GM12872 (cell line): ENCODE results near the gene BRD3OS.

Experiments
- TF ChIP-seq, protein P1 (sequence below): IDR thresholded peaks from 3 replicates; pipeline ENCODE4 v1.5.1; 2011; ENCODE audit warnings: low read depth, mild to moderate bottlenecking, low read length, moderate library complexity; ENCODE audit not compliant: insufficient read depth

Gene BRD3OS

DNA sequence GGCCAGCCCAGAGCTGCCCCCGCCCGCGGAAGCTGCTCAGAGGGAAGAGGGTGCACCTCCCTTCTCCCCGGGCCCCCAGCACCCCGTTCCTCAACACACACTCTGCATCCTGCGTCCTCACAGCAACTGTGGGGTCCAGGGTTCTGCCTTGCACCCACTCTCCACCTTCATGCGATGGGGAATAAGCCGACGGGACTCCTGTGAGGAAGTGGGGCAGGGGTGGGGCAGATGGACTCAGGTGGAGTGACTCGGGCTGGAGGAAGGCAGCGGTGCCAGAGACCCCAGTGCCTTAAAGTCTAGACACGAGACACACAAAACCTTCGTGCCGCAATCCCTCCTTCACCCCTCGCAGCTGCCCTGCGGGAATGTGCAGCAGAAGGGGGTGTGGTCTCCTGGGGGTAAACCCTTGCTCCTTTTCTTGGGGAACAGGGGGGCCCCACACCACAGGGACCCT is 33.9 kb downstream of the BRD3OS start:
- TF ChIP-seq, protein P1, sequence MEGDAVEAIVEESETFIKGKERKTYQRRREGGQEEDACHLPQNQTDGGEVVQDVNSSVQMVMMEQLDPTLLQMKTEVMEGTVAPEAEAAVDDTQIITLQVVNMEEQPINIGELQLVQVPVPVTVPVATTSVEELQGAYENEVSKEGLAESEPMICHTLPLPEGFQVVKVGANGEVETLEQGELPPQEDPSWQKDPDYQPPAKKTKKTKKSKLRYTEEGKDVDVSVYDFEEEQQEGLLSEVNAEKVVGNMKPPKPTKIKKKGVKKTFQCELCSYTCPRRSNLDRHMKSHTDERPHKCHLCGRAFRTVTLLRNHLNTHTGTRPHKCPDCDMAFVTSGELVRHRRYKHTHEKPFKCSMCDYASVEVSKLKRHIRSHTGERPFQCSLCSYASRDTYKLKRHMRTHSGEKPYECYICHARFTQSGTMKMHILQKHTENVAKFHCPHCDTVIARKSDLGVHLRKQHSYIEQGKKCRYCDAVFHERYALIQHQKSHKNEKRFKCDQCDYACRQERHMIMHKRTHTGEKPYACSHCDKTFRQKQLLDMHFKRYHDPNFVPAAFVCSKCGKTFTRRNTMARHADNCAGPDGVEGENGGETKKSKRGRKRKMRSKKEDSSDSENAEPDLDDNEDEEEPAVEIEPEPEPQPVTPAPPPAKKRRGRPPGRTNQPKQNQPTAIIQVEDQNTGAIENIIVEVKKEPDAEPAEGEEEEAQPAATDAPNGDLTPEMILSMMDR: no peak

DNA sequence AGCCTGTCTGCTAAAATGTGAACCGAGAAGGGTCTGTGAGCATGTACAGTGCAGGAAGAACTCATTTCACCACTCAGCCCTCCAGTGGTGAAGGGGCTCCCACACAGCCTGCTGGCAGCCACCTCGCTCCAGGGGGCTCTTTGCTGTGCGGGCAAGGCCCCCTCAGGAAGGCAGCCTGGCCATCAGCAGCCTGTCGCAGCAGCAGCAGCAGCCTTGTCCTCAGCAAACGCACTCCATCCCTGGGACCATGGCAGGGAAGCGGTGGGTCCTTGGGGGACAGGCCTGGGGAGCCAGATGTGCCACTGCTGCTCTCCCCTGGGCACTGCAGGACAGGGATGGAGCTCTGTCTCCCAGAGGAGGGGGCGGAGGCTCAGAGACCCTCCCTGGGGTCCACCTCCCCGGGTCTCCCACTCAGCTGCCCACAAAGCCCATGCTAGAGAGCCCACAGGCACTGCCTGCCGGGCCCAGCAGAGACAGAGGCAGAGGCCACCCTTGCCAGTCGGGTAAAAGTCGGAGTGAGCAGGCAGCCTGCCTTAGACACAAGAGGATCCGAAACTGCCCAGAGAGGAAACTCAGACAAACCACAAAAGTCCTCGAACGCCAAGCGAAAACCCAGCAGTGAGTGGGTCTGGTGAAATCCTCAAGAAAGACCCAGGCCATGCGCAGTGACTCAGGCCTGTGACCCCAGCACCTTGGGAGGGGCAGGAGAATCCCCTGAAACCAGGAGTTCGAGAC is 34.5 kb downstream of the BRD3OS start:
- TF ChIP-seq, protein P1: peak; percentile 45

DNA sequence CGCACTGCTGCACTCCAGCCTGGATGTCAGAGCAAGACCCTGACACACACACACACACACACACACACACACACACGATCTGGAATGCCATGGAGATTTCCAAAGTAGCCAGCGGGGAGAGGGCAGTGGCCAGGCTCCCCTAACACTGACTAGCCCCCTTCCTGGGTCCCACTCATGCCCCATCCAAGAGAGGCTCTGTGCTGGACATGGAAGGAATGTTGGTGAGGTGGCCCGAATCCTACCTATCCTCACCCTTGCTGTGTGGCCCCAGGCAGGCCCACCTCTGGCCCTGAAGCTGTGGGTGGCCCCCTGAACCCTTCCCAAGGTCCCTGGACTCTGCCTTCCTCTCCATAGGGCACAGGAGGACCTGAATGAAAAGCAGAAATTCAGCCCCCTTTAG is 35.3 kb downstream of the BRD3OS start:
- TF ChIP-seq, protein P1: no peak

DNA sequence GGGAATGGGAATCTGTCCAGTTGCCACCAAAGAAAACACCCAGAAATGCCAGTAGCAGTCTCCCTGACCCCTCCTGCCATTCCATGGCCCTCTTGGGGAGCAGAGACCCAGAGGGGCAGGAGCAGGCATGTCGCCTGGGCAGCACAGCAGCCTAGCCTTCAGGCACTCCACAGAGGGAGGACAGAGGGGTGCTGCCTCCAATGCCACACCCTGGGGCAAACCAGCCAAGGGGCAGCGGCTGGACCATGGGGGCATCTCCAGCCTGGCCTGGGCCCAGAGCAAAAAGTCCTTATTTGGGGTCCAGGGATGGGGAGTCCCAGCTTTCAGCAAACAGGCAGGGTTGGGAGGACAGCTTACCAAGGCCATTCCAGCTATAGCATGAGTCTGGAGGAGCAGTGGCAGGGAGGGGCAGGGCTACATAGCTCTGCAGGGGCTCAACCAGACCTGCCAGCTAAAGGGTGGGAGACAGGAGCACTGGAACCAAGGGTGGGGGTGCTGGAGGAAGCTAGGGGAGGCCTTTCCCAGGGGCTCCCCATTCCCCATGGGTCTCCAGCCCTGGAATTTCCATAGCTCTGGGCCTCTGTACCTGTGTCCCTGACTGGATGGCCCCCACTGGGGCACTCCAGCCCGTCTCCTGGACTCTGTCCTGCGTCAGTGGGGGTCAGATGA is 35.9 kb downstream of the BRD3OS start:
- TF ChIP-seq, protein P1: no peak

DNA sequence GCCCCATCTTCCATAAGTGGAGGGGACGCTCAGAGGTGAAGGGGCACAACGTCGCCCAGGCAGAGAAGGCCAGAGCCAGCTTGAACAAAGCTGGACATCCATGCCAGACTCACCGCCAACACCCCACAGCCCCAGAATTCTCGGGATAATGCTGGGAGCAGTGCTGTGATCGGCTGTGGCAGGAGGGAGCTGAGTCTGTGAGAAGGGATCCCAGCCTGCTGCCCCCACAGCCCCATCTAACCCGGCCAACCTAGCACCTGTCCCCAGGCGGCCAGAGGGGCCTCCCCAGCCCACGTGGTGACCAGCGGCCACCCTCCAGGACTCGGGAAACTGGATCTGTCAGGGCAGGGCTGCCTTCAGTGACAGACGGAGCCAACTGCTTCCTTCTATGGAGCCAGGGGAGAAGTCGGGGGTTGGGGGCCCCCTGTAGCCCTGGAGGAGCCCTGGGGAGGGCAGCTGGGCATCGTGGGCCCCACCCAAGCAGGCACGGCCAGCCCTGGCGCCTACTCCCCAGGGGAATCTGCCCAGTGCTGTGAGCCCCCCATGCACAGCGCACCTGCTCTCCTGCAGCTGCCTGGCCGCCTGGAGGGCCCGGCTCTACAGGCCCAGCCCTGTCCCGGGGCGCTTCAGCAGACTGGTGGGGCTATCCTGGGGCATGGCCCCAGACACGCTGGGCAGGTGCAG is 36.5 kb downstream of the BRD3OS start:
- TF ChIP-seq, protein P1: no peak

DNA sequence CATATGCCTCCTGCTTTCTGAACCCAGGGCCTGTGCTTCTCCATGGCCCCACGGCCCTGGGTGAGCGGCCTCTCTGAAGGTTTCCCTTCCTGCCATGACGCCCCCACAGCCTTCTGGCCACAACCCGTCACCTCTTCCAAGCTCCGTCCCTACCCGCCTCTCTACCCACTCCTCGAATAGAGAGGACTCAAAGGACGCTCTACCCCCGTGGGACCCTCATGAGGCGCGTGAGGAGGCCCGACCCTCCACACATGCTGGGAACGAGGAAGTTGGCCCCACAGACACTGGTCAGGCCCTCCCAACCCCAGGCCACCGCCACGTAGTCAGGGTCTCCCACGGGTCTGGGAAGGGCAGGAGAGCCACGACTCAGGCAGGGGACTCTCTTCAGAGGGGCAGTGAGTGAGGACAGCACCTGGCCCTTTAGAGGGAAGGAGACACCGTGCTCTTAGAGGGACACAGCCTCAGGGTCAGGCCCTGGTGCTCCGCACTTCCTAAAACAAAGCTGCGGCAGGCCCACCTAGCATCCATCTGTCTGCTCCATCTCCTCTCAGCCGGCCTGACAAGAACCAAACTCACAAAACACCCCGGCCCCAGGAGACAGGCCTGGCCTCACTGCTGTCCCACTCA is 37.3 kb downstream of the BRD3OS start:
- TF ChIP-seq, protein P1: no peak

DNA sequence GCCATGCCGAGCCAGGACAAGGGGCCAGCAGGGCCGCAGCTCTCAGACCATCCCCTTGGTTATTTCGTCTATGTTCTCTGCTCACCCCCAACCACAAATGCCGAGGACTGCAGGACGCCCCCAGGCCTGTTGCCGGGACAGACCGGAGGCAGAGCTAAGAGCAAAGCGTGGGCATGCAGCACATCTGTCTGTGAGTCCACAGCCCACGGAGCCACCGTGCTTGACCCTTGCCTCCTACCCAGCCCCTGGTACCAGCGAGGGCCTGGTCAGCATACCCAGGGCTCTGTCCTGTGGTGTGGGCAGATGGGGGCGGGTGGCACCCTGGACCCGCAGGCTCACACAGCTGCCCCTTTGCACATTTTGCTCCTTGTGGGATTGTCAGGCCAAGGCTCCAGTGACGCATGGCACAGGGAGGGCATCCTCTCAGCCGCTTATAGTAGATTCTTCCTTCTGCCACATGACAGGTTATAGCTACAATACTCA is 37.8 kb downstream of the BRD3OS start:
- TF ChIP-seq, protein P1: no peak
